ENCODE data around the gene RBM22. TPM values are rescaled to one million over a fixed set of nuclear protein-coding genes. Genes with fewer than 3 reads are reported as not detected.

The RBM22 gene
- total and polyA plus RNA-seq, 10 of the 15 experiments (the other 5 are each of a cell fraction or from before 2014, with no cell fraction given): 26.3 to 66.4 (median 43.0) TPM

DNA sequence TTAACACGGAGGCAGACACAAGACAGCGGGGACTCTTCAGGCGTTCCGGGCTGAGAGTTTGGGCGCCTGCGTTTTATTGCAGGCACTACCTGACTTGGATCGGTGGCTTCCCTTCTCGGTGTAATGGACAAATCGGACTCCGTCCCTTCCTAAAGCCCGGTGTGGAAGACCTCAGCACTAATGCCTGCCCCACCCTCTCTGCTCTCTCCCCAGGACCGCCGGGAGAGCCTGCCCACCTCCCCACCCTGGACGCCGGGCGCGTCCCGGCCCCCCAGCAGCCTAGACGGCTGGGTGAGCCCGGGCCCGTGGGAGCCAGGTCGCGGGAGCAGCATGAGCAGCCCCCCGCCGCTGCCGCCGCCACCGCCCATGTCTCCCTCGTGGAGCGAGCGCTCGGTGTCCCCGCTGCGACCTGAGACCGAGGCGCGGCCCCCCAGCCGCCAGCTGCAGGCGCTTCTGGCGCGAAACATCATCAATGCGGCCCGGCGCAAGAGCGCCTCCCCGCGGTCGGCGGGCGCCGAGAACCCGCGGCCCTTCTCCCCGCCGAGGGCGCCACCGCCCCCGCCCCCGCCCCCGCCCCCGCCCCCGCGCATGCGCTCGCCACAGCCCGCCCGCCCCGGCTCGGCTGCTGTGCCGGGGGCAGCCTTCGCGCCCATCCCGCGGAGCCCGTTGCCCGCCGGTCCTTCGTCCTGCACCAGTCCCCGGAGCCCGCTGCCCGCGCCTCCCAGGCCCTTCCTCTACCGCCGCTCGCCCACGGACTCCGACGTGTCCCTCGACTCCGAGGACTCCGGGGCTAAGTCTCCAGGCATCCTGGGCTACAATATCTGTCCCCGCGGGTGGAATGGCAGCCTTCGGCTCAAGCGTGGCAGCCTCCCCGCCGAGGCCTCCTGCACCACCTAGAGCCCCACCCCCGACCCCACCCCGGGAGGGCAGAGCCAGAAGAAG is 44.4 kb downstream of the RBM22 start (continued):
- TF ChIP-seq, protein P1, sequence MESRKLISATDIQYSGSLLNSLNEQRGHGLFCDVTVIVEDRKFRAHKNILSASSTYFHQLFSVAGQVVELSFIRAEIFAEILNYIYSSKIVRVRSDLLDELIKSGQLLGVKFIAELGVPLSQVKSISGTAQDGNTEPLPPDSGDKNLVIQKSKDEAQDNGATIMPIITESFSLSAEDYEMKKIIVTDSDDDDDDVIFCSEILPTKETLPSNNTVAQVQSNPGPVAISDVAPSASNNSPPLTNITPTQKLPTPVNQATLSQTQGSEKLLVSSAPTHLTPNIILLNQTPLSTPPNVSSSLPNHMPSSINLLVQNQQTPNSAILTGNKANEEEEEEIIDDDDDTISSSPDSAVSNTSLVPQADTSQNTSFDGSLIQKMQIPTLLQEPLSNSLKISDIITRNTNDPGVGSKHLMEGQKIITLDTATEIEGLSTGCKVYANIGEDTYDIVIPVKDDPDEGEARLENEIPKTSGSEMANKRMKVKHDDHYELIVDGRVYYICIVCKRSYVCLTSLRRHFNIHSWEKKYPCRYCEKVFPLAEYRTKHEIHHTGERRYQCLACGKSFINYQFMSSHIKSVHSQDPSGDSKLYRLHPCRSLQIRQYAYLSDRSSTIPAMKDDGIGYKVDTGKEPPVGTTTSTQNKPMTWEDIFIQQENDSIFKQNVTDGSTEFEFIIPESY (IDR thresholded peaks at IDR 0.05): no peak
- TF ChIP-seq, protein P2, sequence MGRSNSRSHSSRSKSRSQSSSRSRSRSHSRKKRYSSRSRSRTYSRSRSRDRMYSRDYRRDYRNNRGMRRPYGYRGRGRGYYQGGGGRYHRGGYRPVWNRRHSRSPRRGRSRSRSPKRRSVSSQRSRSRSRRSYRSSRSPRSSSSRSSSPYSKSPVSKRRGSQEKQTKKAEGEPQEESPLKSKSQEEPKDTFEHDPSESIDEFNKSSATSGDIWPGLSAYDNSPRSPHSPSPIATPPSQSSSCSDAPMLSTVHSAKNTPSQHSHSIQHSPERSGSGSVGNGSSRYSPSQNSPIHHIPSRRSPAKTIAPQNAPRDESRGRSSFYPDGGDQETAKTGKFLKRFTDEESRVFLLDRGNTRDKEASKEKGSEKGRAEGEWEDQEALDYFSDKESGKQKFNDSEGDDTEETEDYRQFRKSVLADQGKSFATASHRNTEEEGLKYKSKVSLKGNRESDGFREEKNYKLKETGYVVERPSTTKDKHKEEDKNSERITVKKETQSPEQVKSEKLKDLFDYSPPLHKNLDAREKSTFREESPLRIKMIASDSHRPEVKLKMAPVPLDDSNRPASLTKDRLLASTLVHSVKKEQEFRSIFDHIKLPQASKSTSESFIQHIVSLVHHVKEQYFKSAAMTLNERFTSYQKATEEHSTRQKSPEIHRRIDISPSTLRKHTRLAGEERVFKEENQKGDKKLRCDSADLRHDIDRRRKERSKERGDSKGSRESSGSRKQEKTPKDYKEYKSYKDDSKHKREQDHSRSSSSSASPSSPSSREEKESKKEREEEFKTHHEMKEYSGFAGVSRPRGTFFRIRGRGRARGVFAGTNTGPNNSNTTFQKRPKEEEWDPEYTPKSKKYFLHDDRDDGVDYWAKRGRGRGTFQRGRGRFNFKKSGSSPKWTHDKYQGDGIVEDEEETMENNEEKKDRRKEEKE (IDR thresholded peaks at IDR 0.05): no peak
- TF ChIP-seq, protein P3, sequence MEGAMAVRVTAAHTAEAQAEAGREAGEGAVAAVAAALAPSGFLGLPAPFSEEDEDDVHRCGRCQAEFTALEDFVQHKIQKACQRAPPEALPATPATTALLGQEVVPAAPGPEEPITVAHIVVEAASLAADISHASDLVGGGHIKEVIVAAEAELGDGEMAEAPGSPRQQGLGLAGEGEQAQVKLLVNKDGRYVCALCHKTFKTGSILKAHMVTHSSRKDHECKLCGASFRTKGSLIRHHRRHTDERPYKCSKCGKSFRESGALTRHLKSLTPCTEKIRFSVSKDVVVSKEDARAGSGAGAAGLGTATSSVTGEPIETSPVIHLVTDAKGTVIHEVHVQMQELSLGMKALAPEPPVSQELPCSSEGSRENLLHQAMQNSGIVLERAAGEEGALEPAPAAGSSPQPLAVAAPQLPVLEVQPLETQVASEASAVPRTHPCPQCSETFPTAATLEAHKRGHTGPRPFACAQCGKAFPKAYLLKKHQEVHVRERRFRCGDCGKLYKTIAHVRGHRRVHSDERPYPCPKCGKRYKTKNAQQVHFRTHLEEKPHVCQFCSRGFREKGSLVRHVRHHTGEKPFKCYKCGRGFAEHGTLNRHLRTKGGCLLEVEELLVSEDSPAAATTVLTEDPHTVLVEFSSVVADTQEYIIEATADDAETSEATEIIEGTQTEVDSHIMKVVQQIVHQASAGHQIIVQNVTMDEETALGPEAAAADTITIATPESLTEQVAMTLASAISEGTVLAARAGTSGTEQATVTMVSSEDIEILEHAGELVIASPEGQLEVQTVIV (IDR thresholded peaks at IDR 0.05; ENCODE audit: borderline replicate concordance, partially characterized antibody): no peak
- TF ChIP-seq FOS (IDR thresholded peaks at IDR 0.05; ENCODE audit: borderline replicate concordance, extremely low read depth, insufficient read length) (no peak), SIN3A (IDR thresholded peaks at IDR 0.05; ENCODE audit: low read depth, low read length) (no peak), EGR1 (IDR thresholded peaks at IDR 0.05; ENCODE audit: borderline replicate concordance in 1 of 2, low read depth in 2 of 2, low read length in 2 of 2) (peak in 1 of 2 experiments; percentile 89; a peak in 2 of 3 replicates), KAT2A (conservative IDR thresholded peaks at IDR 0.05; ENCODE audit: control insufficient read depth, low read depth, low read length) (no peak), HDGF (IDR thresholded peaks at IDR 0.05) (no peak), POLR2AphosphoS2 (IDR thresholded peaks at IDR 0.05; ENCODE audit: low read depth, low read length) (peak; percentile 63; the same call in 1 of the 2 replicates)
